Stimulated activated CD8-positive, alpha-beta memory T cell treated with anti-CD3 and anti-CD28 coated beads, Interleukin-7, amount 100 ng/mL, for 48 hours (primary cell): ENCODE results near the gene JRKL.

ENCODE experiments used
- DNase-seq, 2 donors: peaks; one replicate each; pipeline ENCODE4 v3.0.0-alpha.2; 2020; ENCODE audit warnings: low read depth in 1 of 2; ENCODE audit errors: extremely low read depth in 1 of 2

Gene JRKL

GRCh38 chr11:96389720-96390487 is at the start of gene JRKL, which contains the start of gene CCDC82:
TSS of gene JRKL (plus strand) at chr11:96390013. CDS start at chr11:96390650, 637 bp downstream.
TSS of gene CCDC82 (minus strand) at chr11:96389912. CDS start at chr11:96384747, 5,165 bp downstream.
- DNase-seq = peak; percentile 96 to 97

GRCh38 chr11:96340555-96340885 is 49.3 kb upstream of the JRKL start:
- no peak for DNase-seq

DNA sequence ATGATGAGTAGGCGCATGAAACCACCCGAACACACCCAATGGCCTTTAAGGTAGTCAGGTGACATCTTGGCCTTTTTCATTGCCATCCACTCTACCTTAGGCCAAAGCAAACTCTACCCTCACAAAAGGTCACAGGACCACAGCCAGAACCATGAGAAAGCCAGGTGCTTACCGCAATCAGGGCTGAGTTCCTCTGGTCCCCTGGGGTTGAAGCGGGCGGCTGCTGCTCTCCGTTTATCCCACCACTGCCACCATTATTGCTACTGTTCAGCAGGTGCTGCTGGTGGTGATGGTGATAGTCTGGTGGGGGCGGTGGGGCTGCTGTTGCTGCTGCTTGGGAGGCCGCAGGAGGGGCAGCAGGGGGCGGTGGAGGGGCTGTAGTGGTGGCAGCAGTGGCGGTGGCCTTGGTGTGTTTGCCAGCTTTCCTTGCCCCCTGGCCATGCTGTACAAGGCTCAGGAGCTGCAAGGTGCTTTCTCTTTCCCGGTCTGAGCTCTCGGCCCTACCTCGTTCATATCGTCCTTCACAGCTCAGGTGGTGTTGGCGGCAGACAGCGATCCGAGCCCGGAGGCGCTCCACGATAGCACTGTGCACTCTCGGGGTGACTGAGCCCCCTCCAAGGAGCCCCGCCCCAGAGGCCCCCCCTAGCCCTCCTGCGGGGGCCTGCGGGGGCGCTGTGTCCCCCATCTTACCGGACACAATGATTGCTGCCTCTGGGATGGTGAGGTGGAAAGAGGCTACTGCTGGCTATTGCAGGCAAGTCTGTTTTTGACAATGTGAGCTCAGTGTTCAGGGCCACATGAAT is 48.4 kb upstream of the JRKL start:
- peak; percentile 41 to 47 for DNase-seq

GRCh38 chr11:96342014-96342960 is 47.5 kb upstream of the JRKL start:
- DNase-seq = no peak

- DNase-seq = peak; percentile 84 to 91
Measured at GRCh38 chr11:96342961-96343711, 46.7 kb upstream of the JRKL start, which contains the start of gene MAML2. TSS of gene MAML2 (minus strand) at chr11:96343195. CDS start at chr11:96341895, 1,300 bp downstream.

DNA sequence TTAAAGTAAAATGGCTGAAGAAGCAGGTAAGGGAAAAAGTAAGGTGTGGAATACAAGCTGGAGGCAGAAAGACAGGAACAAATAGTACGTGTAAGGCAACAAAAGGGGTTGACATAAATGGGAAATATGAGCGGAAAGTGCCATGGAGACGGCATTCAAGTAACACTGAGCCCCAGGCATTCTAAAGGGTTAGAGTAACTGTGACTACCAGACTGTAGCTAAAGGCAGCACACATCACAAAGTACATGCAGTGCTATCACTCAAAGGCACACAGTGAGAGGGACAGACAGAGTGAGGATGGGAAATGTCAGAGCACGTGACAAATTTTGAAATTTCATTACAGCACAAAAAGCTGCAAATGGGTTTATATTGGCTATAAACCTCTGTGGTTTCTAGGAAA is 33.0 kb upstream of the JRKL start:
- DNase-seq = no peak

- no peak for DNase-seq
Measured at GRCh38 chr11:96357794-96358193, 32.0 kb upstream of the JRKL start.

DNA sequence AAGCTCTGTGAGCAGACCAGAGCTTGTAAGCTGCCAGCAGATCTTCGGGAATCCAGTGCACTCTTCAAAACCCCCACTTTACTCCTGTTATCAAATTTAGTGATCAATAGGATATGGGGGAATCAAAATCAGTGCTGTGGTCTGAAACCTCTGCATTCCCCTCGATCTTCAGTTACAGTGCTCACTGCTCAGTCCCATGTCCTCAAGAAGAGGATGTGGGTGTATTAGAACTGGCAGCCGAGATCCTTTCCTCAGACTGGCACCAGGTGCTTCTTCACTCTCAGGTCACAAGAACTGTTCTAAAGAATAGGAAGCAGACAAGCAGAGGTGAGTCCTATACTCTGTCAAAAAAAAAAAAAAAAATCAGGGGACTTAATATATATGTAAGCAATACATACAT is 31.5 kb upstream of the JRKL start:
- DNase-seq = no peak

DNA sequence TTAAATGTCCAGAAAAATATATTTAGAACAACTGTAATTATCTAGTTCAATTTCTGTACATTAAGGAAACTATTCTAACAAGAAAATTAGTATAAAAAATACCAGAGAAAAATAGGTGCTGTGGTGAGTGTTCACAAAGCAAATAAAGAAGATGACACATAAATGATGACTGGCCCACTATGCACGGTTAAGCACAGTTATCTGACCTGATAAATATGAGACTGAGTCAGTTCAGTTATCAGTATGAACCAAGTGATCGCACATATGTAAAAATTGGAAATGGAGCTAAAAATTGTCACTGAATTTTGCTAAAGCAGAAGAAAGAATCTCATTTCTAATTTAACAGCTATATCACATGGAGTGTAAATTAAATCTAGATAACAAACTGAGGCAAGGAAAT is 28.0 kb upstream of the JRKL start:
- no peak for DNase-seq

DNA sequence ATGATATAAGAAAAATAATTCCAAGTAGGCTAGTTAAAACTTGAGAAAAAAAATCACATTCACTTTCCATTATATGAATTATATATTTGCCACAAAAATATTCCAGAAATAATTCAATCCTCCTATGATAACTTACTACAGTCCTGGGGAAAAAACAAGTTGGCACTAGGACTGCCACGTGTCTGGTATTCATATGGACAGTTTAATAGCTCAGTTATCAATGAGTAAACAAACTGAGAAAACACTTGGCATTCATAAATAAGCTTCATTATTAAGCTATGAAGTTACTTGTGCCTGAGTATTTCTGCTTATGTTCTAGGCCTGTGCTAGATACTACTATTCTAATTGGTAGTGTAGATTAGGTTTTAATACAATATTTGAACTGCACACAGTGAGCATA is 24.3 kb upstream of the JRKL start:
- no peak for DNase-seq

DNA sequence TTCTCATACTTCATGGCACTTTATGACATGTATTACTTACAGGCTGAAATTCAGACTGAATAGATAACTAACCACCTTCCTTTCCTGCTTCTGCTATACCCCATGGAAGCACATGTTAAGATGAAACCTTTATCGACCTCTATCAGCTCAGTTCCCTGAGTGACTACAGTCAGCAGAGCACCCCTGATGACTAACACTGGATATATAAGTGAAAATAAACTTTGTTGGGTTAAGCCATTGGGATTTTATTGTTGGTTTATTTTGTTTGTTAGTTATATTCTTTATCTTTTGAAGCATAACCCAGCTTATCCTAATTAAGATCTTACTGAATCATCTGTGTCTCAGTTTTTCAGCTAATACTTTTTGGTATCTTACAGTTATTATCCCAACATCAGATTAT is 23.8 kb upstream of the JRKL start:
- DNase-seq = no peak

- DNase-seq = no peak
Measured at GRCh38 chr11:96367342-96367741, 22.5 kb upstream of the JRKL start.

- DNase-seq = no peak
Measured at GRCh38 chr11:96373826-96374225, 16.0 kb upstream of the JRKL start.

GRCh38 chr11:96376796-96377195 is 13.0 kb upstream of the JRKL start:
- no peak for DNase-seq

GRCh38 chr11:96384156-96384555 is 5.7 kb upstream of the JRKL start:
- DNase-seq = no peak

DNA sequence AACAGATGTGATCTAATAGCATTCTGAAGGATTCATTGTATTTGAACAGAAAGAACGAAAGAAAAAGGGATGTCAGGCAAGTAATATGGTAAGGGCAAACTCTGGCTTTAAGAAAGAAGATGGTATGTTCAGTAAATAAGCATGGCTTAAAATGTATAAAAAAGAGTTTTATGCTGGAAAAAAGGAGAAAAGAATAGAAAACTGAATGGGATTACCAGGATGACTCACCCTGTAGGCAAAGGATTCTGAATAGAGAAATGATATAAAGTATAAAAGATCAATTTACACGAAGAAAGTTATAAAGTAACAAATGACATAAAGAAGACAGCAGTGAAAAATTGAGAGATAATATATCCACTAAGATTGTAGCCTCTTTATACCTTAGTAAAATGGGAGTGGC is 4.6 kb upstream of the JRKL start:
- DNase-seq = no peak

DNA sequence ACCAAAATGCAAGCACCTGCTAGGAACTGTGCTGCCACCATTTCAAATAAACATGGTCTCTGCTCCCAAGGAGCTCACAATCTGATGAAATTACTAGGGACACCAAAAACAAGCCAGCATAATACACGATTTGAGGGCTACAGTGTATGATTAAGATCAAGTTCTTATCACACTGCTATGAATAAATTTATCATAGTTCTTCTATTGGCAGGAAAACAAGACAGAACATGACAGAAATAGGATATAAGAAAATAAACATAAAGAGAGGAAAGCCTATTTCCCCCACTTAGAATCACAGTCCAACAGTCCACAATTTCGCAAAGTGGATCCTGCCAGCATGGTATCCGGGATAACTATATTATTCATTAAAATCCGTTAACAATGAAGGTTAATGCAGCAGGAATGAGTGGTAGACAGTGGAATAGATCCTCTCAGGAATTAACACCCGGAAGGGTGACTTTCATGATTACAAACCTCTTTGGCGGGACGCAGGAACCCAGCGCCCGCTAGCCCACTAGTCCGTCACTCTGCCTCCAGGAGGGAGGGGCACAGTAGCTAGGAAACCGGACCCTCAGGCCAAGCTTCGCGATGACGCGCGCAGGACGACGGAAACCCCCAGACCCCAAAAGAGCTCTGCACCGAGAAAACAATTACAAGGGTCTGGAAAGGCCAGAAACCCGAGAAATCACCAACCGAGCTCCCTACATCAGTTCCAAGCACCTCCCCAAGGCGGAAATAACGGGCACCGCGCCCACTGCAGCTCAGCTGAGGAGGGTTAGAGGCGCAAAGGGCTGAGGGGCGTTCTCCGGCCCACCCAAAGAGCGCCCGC is 708 bp upstream of the JRKL start:
- DNase-seq = no peak

DNA sequence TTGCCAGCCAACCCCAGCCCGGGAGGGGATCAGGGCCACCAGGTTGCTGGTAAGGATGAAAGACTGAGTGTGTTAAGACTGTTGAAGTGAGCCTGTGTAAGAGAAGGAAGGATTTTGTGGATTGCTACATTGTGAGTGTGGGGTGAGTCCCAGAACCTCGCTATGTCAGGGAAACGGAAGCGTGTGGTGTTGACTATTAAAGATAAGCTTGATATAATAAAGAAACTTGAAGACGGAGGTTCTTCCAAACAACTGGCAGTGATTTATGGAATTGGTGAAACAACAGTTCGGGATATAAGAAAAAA is 627 bp downstream of the JRKL start:
- DNase-seq = no peak

GRCh38 chr11:96391698-96392307 is 2.0 kb downstream of the JRKL start:
- no peak for DNase-seq
